ENCODE results near the gene KIAA0513. TPM values are rescaled to one million over a fixed set of nuclear protein-coding genes. Genes with fewer than 3 reads are reported as not detected.

Gene KIAA0513
- total RNA-seq, 1 experiment from 2014 or later = 8.7 TPM

- POLR2A ChIA-PET = no interaction called here
- TF ChIP-seq SIN3A (IDR thresholded peaks at IDR 0.05; ENCODE audit: borderline replicate concordance, insufficient read depth, low read depth, low read length) (no peak), TCF7L2 (IDR thresholded peaks at IDR 0.05; ENCODE audit: low read depth, low read length) (no peak), REST (IDR thresholded peaks at IDR 0.05; ENCODE audit: insufficient read depth in 1 of 2, low read depth in 2 of 2, low read length in 1 of 2) (no peak), POLR2AphosphoS5 (IDR thresholded peaks at IDR 0.05; ENCODE audit: low read depth, low read length) (no peak), CTCF (IDR thresholded peaks at IDR 0.05) (no peak)
- no peak for DNase-seq (ENCODE audit: low read depth, low spot score)
- Histone ChIP-seq H3K27me3 (ENCODE audit: control insufficient read depth, insufficient read depth, low read length) (no peaks in the 10 kb centered on the region), H3K27ac (ENCODE audit: low read length) (no peak overlapping the region), H3K4me3 (ENCODE audit: low read depth in 2 of 2, low read length in 2 of 2) (no peak overlapping the region), H3K4me1 (ENCODE audit: control insufficient read depth, insufficient read depth, low read length) (peaks cover 3% of the 10 kb centered on the region; the same call in 1 of the 2 replicates), H3K9me3 (ENCODE audit: control insufficient read depth, insufficient read depth, low read depth, low read length) (no peaks in the 10 kb centered on the region), H3K36me3 (ENCODE audit: control insufficient read depth, insufficient read depth, low read length) (no peaks in the 10 kb centered on the region)
- in situ Hi-C loops (cut with HindIII; ENCODE audit: low pct_unique_long_range_greater_than_20kb, low sequenced_read_pairs) = no loop called here
- ATAC-seq = no peak
- BruUV-seq (replicated peaks) = no TSS peak
- intact Hi-C loops (cut with micrococcal nuclease; ENCODE audit: unreplicated experiment) = no loop called here
- CTCF ChIA-PET = no interaction called here
Measured at GRCh38 chr16:85136213-85136701, 108.7 kb downstream of the KIAA0513 start.

GRCh38 chr16:85136702-85137322 is 109.2 kb downstream of the KIAA0513 start:
- H3K27me3 ChIP-seq (ENCODE audit: control insufficient read depth, insufficient read depth, low read length) = no peaks in the 10 kb centered on the region
- ATAC-seq = peak; percentile 55; the same call in 1 of the 2 replicates
- intact Hi-C loops (cut with micrococcal nuclease; ENCODE audit: unreplicated experiment) = no loop called here
- H3K4me1 ChIP-seq (ENCODE audit: control insufficient read depth, insufficient read depth, low read length) = peaks cover 3% of the 10 kb centered on the region; the same call in 1 of the 2 replicates
- DNase-seq (ENCODE audit: low read depth, low spot score) = no peak
- no peaks in the 10 kb centered on the region for H3K9me3 ChIP-seq (ENCODE audit: control insufficient read depth, insufficient read depth, low read depth, low read length)
- no peak for TF ChIP-seq SIN3A (IDR thresholded peaks at IDR 0.05; ENCODE audit: borderline replicate concordance, insufficient read depth, low read depth, low read length)
- no peak for TF ChIP-seq REST (IDR thresholded peaks at IDR 0.05; ENCODE audit: insufficient read depth in 1 of 2, low read depth in 2 of 2, low read length in 1 of 2)
- no peak for TF ChIP-seq CTCF (IDR thresholded peaks at IDR 0.05)
- no peak for TF ChIP-seq TCF7L2 (IDR thresholded peaks at IDR 0.05; ENCODE audit: low read depth, low read length)
- TF ChIP-seq POLR2AphosphoS5 (IDR thresholded peaks at IDR 0.05; ENCODE audit: low read depth, low read length) = no peak
- ChIA-PET POLR2A (no interaction called here), CTCF (no interaction called here)
- no peak overlapping the region for H3K4me3 ChIP-seq (ENCODE audit: low read depth in 2 of 2, low read length in 2 of 2)
- no peak overlapping the region for H3K27ac ChIP-seq (ENCODE audit: low read length)
- no TSS peak for BruUV-seq (replicated peaks)
- no peaks in the 10 kb centered on the region for H3K36me3 ChIP-seq (ENCODE audit: control insufficient read depth, insufficient read depth, low read length)
- in situ Hi-C loops (cut with HindIII; ENCODE audit: low pct_unique_long_range_greater_than_20kb, low sequenced_read_pairs) = no loop called here
